Activated T-helper 9 cell treated with anti-CD3 and anti-CD28 coated beads, Interleukin-2, amount 50 U/mL, for 16 hours (primary cell): Measurements from ENCODE around the gene KRTAP4-4.

Experiments
- DNase-seq: peaks from one replicate; pipeline ENCODE4 v3.0.0-alpha.2; 2020; ENCODE audit warnings: low read depth

KRTAP4-4 gene

DNA sequence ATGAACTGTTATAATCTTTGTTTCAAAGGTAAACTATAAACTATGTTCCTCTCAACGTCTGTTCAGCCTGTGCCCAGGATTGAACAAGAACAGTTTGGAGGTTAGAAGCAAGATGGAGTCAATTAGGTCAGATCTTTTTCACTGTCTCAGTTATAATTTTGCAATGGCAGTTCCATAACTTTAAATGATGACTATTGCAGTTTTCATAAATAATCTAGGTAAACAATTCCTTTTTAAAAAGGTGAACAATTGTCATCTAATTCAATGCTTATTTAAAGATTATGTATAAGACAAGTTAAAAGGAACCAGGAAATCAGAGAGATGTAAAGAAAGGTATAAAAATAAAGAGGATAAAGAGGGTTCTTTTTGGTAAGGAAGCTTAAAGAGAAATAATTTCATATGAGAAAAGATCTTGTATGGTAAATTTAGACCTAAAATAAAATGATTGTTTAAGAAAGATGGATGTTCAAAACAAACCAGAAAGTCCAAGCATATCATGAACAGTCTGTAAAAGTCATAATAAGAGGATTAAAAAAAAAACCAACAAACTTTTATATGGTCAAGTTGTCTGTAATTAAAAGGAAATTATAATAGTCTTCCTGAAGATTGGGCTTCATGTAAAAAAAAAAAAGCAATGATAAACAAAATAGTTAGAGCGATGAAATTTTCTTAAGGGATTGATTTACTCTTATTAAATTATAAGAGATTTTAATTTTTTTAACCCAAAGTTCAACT is 49.2 kb downstream of the KRTAP4-4 start:
- no peak for DNase-seq
